ENCODE measurements around the gene SCGB1C1. TPM values are rescaled to one million over a fixed set of nuclear protein-coding genes. Genes with fewer than 3 reads are reported as not detected.

SCGB1C1 gene
- total and polyA plus RNA-seq, 4 donors, result not detected

DNA sequence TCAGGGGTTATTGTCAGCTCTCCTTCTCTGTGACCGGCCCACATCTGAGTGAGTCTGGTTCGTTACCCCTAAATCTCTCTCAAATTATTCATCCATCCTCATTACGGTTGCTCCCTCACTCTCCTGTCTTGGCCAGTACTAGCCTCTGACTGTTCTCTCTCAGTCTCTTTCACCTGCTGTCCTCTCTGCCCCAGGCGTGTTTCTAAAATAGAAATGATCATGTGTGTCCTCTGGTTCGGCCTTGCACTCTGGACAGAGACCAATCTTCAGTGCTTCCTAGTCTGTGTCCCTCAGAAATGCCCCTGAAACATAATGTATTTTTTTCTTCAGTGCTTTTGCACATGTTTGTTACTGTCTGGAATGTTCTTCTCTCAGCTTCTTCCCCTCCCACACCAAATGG is 48.8 kb downstream of the SCGB1C1 start:
- DNase-seq (ENCODE audit: low read depth in 4 of 6, low spot score in 6 of 6), result no peak
- 100% methylated on average over 2 of the region's 5 CpGs for WGBS (ENCODE audit: insufficient coverage)

More for the DNA sequence above, 48.8 kb downstream of the SCGB1C1 start:
- no peaks in the 10 kb centered on the region for H3K27me3 ChIP-seq (ENCODE audit: control insufficient read depth, insufficient read depth, low read length)
- no peak overlapping the region for H3K4me3 ChIP-seq (ENCODE audit: low read depth, low read length)
- H3K9me3 ChIP-seq (ENCODE audit: control insufficient read depth, insufficient read depth, low read length), result no peaks in the 10 kb centered on the region
- H3K36me3 ChIP-seq (ENCODE audit: control insufficient read depth, insufficient read depth, low read length), result peaks cover 32% of the 10 kb centered on the region
- H3K4me1 ChIP-seq (ENCODE audit: control insufficient read depth, insufficient read depth, low read length), result peaks cover 3% of the 10 kb centered on the region
- no peak overlapping the region for H3K27ac ChIP-seq (ENCODE audit: low read depth, low read length)

Small RNAs within 50 kb of the gene (small RNA-seq; reads per million reads assigned to genes)
- not detected for gene RNU6-447P (ENCODE audit: low replicate concordance)

Other genes with a start within 250 kb of the SCGB1C1 start
- 10 to 100 TPM; 11.2 to 16.1 TPM for gene BET1L, start 14.3 kb downstream of the SCGB1C1 start, total RNA-seq
- 10 to 100 TPM; 26.3 to 31.2 TPM for gene BET1L, start 14.3 kb downstream of the SCGB1C1 start, polyA plus RNA-seq (ENCODE audit: insufficient read length in 2 of 2)
- gene RIC8A, start 14.6 kb downstream of the SCGB1C1 start, total RNA-seq, result 100 to 1,000 TPM in 1 of 2 donors, 10 to 100 TPM in 1; 93.1 to 118 TPM
- 100 to 1,000 TPM in 1 of 2 donors, 10 to 100 TPM in 1; 96.4 to 105 TPM for gene RIC8A, start 14.6 kb downstream of the SCGB1C1 start, polyA plus RNA-seq (ENCODE audit: insufficient read length in 2 of 2)
- gene SIRT3, start 43.3 kb downstream of the SCGB1C1 start, total RNA-seq, result 10 to 100 TPM; 15.3 to 24.1 TPM
- 10 to 100 TPM; 44.9 to 58.0 TPM for gene SIRT3, start 43.3 kb downstream of the SCGB1C1 start, polyA plus RNA-seq (ENCODE audit: insufficient read length in 2 of 2)
- 10 to 100 TPM; 93.5 to 95.0 TPM for gene PSMD13, start 43.9 kb downstream of the SCGB1C1 start, total RNA-seq
- 100 to 1,000 TPM; 134 to 160 TPM for gene PSMD13, start 43.9 kb downstream of the SCGB1C1 start, polyA plus RNA-seq (ENCODE audit: insufficient read length in 2 of 2)
- gene NLRP6, start 85.3 kb downstream of the SCGB1C1 start, total RNA-seq, result not detected
- gene NLRP6, start 85.3 kb downstream of the SCGB1C1 start, polyA plus RNA-seq (ENCODE audit: insufficient read length in 2 of 2), result not detected
- 10 to 100 TPM in 1 of 2 donors, 1 to 10 TPM in 1; 3.9 to 15.9 TPM for gene PGGHG, start 96.0 kb downstream of the SCGB1C1 start, total RNA-seq
- 1 to 10 TPM; 5.9 to 6.5 TPM for gene PGGHG, start 96.0 kb downstream of the SCGB1C1 start, polyA plus RNA-seq (ENCODE audit: insufficient read length in 2 of 2)
- not detected for gene IFITM5, start 106.4 kb downstream of the SCGB1C1 start, total RNA-seq
- under 1 TPM in 1 of 2 donors, not detected in 1; 0.29 TPM for gene IFITM5, start 106.4 kb downstream of the SCGB1C1 start, polyA plus RNA-seq (ENCODE audit: insufficient read length in 2 of 2)
- gene IFITM2, start 114.7 kb downstream of the SCGB1C1 start, total RNA-seq, result 100 to 1,000 TPM in 1 of 2 donors, 10 to 100 TPM in 1; 26.3 to 132 TPM
- gene IFITM2, start 114.7 kb downstream of the SCGB1C1 start, polyA plus RNA-seq (ENCODE audit: insufficient read length in 2 of 2), result 10 to 100 TPM; 58.4 to 59.4 TPM
- gene IFITM1, start 121.0 kb downstream of the SCGB1C1 start, total RNA-seq, result 100 to 1,000 TPM in 1 of 2 donors, 10 to 100 TPM in 1; 23.1 to 125 TPM
- gene IFITM1, start 121.0 kb downstream of the SCGB1C1 start, polyA plus RNA-seq (ENCODE audit: insufficient read length in 2 of 2), result 10 to 100 TPM; 18.0 to 29.2 TPM
- 100 to 1,000 TPM in 1 of 2 donors, 10 to 100 TPM in 1; 26.2 to 217 TPM for gene IFITM3, start 127.8 kb downstream of the SCGB1C1 start, total RNA-seq
- 100 to 1,000 TPM; 121 to 179 TPM for gene IFITM3, start 127.8 kb downstream of the SCGB1C1 start, polyA plus RNA-seq (ENCODE audit: insufficient read length in 2 of 2)
- gene B4GALNT4, start 176.4 kb downstream of the SCGB1C1 start, total RNA-seq, result 10 to 100 TPM; 27.0 to 67.1 TPM
- 100 to 1,000 TPM; 182 to 192 TPM for gene B4GALNT4, start 176.4 kb downstream of the SCGB1C1 start, polyA plus RNA-seq (ENCODE audit: insufficient read length in 2 of 2)
- gene PKP3, start 201.1 kb downstream of the SCGB1C1 start, total RNA-seq, result under 1 TPM; 0.61 to 0.69 TPM
- gene PKP3, start 201.1 kb downstream of the SCGB1C1 start, polyA plus RNA-seq (ENCODE audit: insufficient read length in 2 of 2), result 1 to 10 TPM in 1 of 2 donors, under 1 TPM in 1; 0.77 to 1.3 TPM
- 10 to 100 TPM; 10.6 to 42.5 TPM for gene SIGIRR, start 221.9 kb downstream of the SCGB1C1 start, total RNA-seq
- gene SIGIRR, start 221.9 kb downstream of the SCGB1C1 start, polyA plus RNA-seq (ENCODE audit: insufficient read length in 2 of 2), result 10 to 100 TPM; 41.2 to 56.4 TPM
- gene ANO9, start 248.9 kb downstream of the SCGB1C1 start, total RNA-seq, result under 1 TPM in 1 of 2 donors, not detected in 1; 0.22 TPM
- gene ANO9, start 248.9 kb downstream of the SCGB1C1 start, polyA plus RNA-seq (ENCODE audit: insufficient read length in 2 of 2), result under 1 TPM; 0.10 to 0.53 TPM

All from spinal cord (tissue), 10 donors.